Measurements from ENCODE around the gene CNP.
"Not testable (repeated sequence)": the region's sequence is repeated elsewhere in the genome, so short reads cannot be mapped to it uniquely, and the experiment has no call there.

DNA sequence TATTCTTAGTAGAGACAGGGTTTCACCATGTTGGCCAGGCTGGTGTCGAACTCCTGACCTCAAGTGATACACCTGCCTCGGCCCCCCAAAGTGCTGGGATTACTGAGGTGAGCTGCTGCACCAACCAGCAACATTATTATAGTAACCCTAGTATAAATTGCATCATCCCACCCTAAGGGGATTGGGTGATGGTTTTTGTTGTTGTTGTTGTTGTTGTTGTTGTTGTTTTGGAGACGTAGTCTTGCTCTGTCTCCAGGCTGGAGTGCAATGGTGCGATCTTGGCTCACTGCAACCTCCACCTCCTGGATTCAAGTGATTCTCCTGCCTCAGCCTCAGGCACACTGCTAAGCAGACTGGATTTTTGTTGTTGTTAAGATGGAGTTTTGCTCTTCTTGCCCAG is 34.9 kb upstream of the CNP start:
- not testable (repeated sequence) for TF ChIP-seq CTCF, POLR2A (IDR thresholded peaks at IDR 0.05)
